ENCODE measurements around the gene BDNF. TPM values are rescaled to one million over a fixed set of nuclear protein-coding genes. Genes with fewer than 3 reads are reported as not detected.

The BDNF gene
- total RNA-seq, 4 donors from 2014 or later = 0.30 TPM; not detected in 3

GRCh38 chr11:27626269-27626937, 73.9 kb downstream of the BDNF start:
- Histone ChIP-seq H3K4me1 (no peaks in the 10 kb centered on the region), H3K27ac (no peak overlapping the region), H3K27me3 (no peaks in the 10 kb centered on the region), H3K4me3 (no peak overlapping the region), H3K36me3 (no peaks in the 10 kb centered on the region), H3K9me3 (no peaks in the 10 kb centered on the region)
- TF ChIP-seq CTCF (IDR thresholded peaks at IDR 0.05) (no peak), POLR2A (IDR thresholded peaks at IDR 0.05) (no peak), EP300 (IDR thresholded peaks at IDR 0.05) (no peak)
- WGBS, 2 donors = 62 to 66% methylated on average over 4 of the region's 4 CpGs
- DNase-seq (ENCODE audit: low spot score in 2 of 2) = no peak

GRCh38 chr11:27625347-27625912, 74.8 kb downstream of the BDNF start:
- H3K9me3 ChIP-seq = no peaks in the 10 kb centered on the region
- 17 to 100% methylated on average over 1 of the region's 1 CpG for WGBS, 2 donors
- H3K27ac ChIP-seq = no peak overlapping the region
- H3K4me3 ChIP-seq = no peak overlapping the region
- H3K27me3 ChIP-seq = no peaks in the 10 kb centered on the region
- DNase-seq (ENCODE audit: low spot score in 2 of 2) = no peak
- H3K36me3 ChIP-seq = no peaks in the 10 kb centered on the region
- no peaks in the 10 kb centered on the region for H3K4me1 ChIP-seq
- TF ChIP-seq EP300 (IDR thresholded peaks at IDR 0.05) (no peak), CTCF (IDR thresholded peaks at IDR 0.05) (no peak), POLR2A (IDR thresholded peaks at IDR 0.05) (no peak)

- no peaks in the 10 kb centered on the region for H3K4me1 ChIP-seq
- whole genome bisulfite sequencing, 2 donors = 76 to 86% methylated on average over 5 of the region's 5 CpGs
These were observed 76.2 kb downstream of the BDNF start for GRCh38 chr11:27623945-27624523.

GRCh38 chr11:27622541-27623300, 77.5 kb downstream of the BDNF start:
- 75 to 78% methylated on average over 6 of the region's 6 CpGs for WGBS, 2 donors
- Histone ChIP-seq H3K27ac (no peak overlapping the region), H3K4me1 (no peaks in the 10 kb centered on the region), H3K27me3 (no peaks in the 10 kb centered on the region), H3K36me3 (no peaks in the 10 kb centered on the region), H3K9me3 (no peaks in the 10 kb centered on the region), H3K4me3 (no peak overlapping the region)
- no peak for DNase-seq (ENCODE audit: low spot score in 2 of 2)
- TF ChIP-seq CTCF (IDR thresholded peaks at IDR 0.05) = no peak
- no peak for TF ChIP-seq POLR2A (IDR thresholded peaks at IDR 0.05)
- no peak for TF ChIP-seq EP300 (IDR thresholded peaks at IDR 0.05)

More at GRCh38 chr11:27623945-27624523, 76.2 kb downstream of the BDNF start:
- Histone ChIP-seq H3K4me3 (no peak overlapping the region), H3K9me3 (no peaks in the 10 kb centered on the region), H3K27ac (no peak overlapping the region), H3K36me3 (no peaks in the 10 kb centered on the region), H3K27me3 (no peaks in the 10 kb centered on the region)
- no peak for DNase-seq (ENCODE audit: low spot score in 2 of 2)
- TF ChIP-seq EP300 (IDR thresholded peaks at IDR 0.05) = no peak
- TF ChIP-seq POLR2A (IDR thresholded peaks at IDR 0.05) = no peak
- no peak for TF ChIP-seq CTCF (IDR thresholded peaks at IDR 0.05)
